A673 (cell line): ENCODE data around the gene TMUB2. TPM values are rescaled to one million over a fixed set of nuclear protein-coding genes. Genes with fewer than 3 reads are reported as not detected.

Experiments used
- BruUV-seq: library from RNA; stranded (reverse); fragments of 400-500 nt; replicated peaks from 2 replicates; lab custom pipeline; 2021; lab: Mats Ljungman, UMichigan
- CTCF ChIA-PET: fragments of 300-600 bp; sonication (Branson Sonifier 250); formaldehyde crosslinking; loops from one replicate; lab custom pipeline; 2022; ENCODE audit warnings: antibody characterized with exemption; lab: Charles Lee
- POLR2A ChIA-PET: fragments of 300-600 bp; sonication (Branson Sonifier 250); formaldehyde crosslinking; loops from one replicate; lab custom pipeline; 2022; ENCODE audit warnings: antibody characterized with exemption; ENCODE audit not compliant: low non-redundant PET; lab: Charles Lee
- DNase-seq: peaks from one replicate; pipeline ENCODE4 v3.0.0-alpha.2; 2015; ENCODE audit warnings: low spot score
- H3K27ac ChIP-seq: fragments of 200-600 bp; sonication (generic); 2 replicates; pipeline ENCODE4 v1.5.1; 2016; ENCODE audit warnings: mixed run types, low read depth, mild to moderate bottlenecking, mixed read lengths, antibody characterized with exemption, low read length; ENCODE audit not compliant: poor library complexity, severe bottlenecking
- H3K27me3 ChIP-seq: fragments of 200-600 bp; sonication (generic); replicated peaks from 2 replicates; pipeline ENCODE4 v1.6.1; 2017; ENCODE audit warnings: mixed run types, low read depth, mild to moderate bottlenecking, mixed read lengths, antibody characterized with exemption, low read length; ENCODE audit not compliant: insufficient read depth, poor library complexity
- H3K36me3 ChIP-seq: fragments of 200-600 bp; sonication (generic); 2 replicates; pipeline ENCODE4 v1.6.1; 2016; ENCODE audit warnings: mixed run types, mild to moderate bottlenecking, mixed read lengths, antibody characterized with exemption, low read length; ENCODE audit not compliant: insufficient read depth, poor library complexity, severe bottlenecking
- H3K4me1 ChIP-seq: fragments of 200-600 bp; sonication (generic); 2 replicates; pipeline ENCODE4 v1.6.1; 2017; ENCODE audit warnings: mixed run types, mild to moderate bottlenecking, mixed read lengths, antibody characterized with exemption, low read length; ENCODE audit not compliant: insufficient read depth, poor library complexity, severe bottlenecking
- H3K4me3 ChIP-seq: fragments of 200-600 bp; sonication (generic); 2 replicates; pipeline ENCODE4 v1.5.1; 2016; ENCODE audit warnings: low read depth, mixed run types, mild to moderate bottlenecking, mixed read lengths, low read length; ENCODE audit not compliant: poor library complexity, severe bottlenecking
- H3K9me3 ChIP-seq: fragments of 200-600 bp; sonication (generic); 2 replicates; pipeline ENCODE4 v1.6.1; 2016; ENCODE audit warnings: mixed run types, low read depth, mild to moderate bottlenecking, mixed read lengths, antibody characterized with exemption, low read length; ENCODE audit not compliant: poor library complexity, severe bottlenecking
- CTCF ChIP-seq: fragments of 300-800, 200-600 bp; sonication (generic); conservative IDR thresholded peaks from 2 replicates; pipeline ENCODE4 v1.5.1; 2017; ENCODE audit warnings: low read depth, mild to moderate bottlenecking, antibody characterized with exemption, low read length, moderate library complexity, mixed read lengths
- EZH2 ChIP-seq: fragments of 200-600 bp; sonication (generic); IDR thresholded peaks from 2 replicates; pipeline ENCODE4 v1.6.1; 2017; ENCODE audit warnings: borderline replicate concordance, low read depth, mild to moderate bottlenecking, mixed read lengths, antibody characterized with exemption, low read length; ENCODE audit not compliant: poor library complexity, severe bottlenecking
- intact Hi-C: fragments of 100-400 bp; cut with micrococcal nuclease; formaldehyde crosslinking; loops from one replicate; pipeline ENCODE4 v1.10.0; 2022; ENCODE audit not compliant: unreplicated experiment
- total RNA-seq: library from RNA; stranded (reverse); gene quantifications from 2 replicates; pipeline ENCODE4 v1.2.3, GENCODE V29; 2021

The TMUB2 gene
- total RNA-seq, 1 experiment from 2014 or later, result 13.0 TPM

- no peak for DNase-seq
- Histone ChIP-seq H3K36me3 (peaks cover 11% of the 10 kb centered on the region), H3K27me3 (no peaks in the 10 kb centered on the region), H3K9me3 (no peaks in the 10 kb centered on the region), H3K27ac (peak overlapping the region; percentile 83), H3K4me3 (peak overlapping the region; percentile 65), H3K4me1 (no peaks in the 10 kb centered on the region)
- intact Hi-C loops, result no loop called here
- ChIA-PET CTCF (no interaction called here), POLR2A (no interaction called here)
- BruUV-seq, result TSS peak; percentile 75
- TF ChIP-seq CTCF (no peak), EZH2 (no peak)
These were observed 13.8 kb downstream of the TMUB2 start for GRCh38 chr17:44200478-44201155.

- intact Hi-C loops, result no loop called here
- no TSS peak for BruUV-seq
- Histone ChIP-seq H3K4me3 (no peak overlapping the region), H3K4me1 (no peaks in the 10 kb centered on the region), H3K27me3 (no peaks in the 10 kb centered on the region), H3K9me3 (no peaks in the 10 kb centered on the region), H3K36me3 (peaks cover 12% of the 10 kb centered on the region), H3K27ac (no peak overlapping the region)
- no peak for TF ChIP-seq EZH2
- no peak for TF ChIP-seq CTCF
- no peak for DNase-seq
- POLR2A ChIA-PET, result no interaction called here
- CTCF ChIA-PET, result no interaction called here
These were observed 16.0 kb downstream of the TMUB2 start for GRCh38 chr17:44202756-44203155.

- ChIA-PET CTCF (interaction anchor here (1.0 kb wide), 1 partner anchor 14 kb away, joined by 5 read pairs; no protein-coding TSS in a partner anchor), POLR2A (no interaction called here)
- Histone ChIP-seq H3K36me3 (peaks cover 20% of the 10 kb centered on the region), H3K4me3 (no peak overlapping the region), H3K27me3 (no peaks in the 10 kb centered on the region), H3K4me1 (no peaks in the 10 kb centered on the region), H3K27ac (no peak overlapping the region), H3K9me3 (no peaks in the 10 kb centered on the region)
- TF ChIP-seq CTCF (peak; percentile 62), EZH2 (no peak)
- peak; percentile 77 for DNase-seq
- intact Hi-C loops, result no loop called here
- no TSS peak for BruUV-seq
These were observed 17.1 kb downstream of the TMUB2 start for GRCh38 chr17:44203731-44204440.
